Bronchus fibroblast of lung (primary cell): ENCODE results near the gene ADAMTS4. TPM values are rescaled to one million over a fixed set of nuclear protein-coding genes. Genes with fewer than 3 reads are reported as not detected.

ENCODE experiments used
- total RNA-seq: library from RNA; depleted of rRNA; stranded (reverse); fragments of >200 nt; gene quantifications from 2 replicates; pipeline ENCODE4 v1.2.3, GENCODE V29; 2015

The ADAMTS4 gene
- 3.6 and 3.7 TPM in 2 replicates for total RNA-seq

GRCh38 chr1:161198897-161199431, at the start of gene ADAMTS4:
Gene ADAMTS4 (minus strand): TSS chr1:161199054. CDS start chr1:161198627, 427 bp downstream.

DNA sequence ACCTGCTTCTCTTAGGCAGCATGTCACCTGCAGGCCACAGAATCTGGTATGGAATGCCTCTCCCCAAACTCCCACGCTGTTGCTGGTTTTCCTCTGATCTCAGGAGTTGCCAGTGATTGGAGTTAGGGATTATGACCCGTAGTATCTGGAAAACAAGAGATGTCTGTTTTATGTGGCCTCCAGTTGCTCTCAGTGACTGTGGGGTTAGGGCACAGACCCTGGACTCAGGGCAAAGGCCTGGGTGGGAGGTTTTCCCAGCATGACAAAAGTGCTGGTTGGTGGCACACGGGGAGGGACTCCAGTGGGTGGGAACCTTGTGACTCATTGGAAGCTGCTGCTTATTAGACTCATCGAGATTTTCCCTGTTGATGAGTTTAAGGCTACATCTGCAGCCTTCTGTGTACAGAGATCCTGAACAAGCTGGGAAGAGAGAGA, 39.2 kb upstream of the ADAMTS4 start, which contains the start of gene NR1I3:
Gene NR1I3, minus strand, starts transcription at position 165 of the 435 bp plus-strand sequence. CDS start 1,638 bp downstream, outside the sequence.

DNA sequence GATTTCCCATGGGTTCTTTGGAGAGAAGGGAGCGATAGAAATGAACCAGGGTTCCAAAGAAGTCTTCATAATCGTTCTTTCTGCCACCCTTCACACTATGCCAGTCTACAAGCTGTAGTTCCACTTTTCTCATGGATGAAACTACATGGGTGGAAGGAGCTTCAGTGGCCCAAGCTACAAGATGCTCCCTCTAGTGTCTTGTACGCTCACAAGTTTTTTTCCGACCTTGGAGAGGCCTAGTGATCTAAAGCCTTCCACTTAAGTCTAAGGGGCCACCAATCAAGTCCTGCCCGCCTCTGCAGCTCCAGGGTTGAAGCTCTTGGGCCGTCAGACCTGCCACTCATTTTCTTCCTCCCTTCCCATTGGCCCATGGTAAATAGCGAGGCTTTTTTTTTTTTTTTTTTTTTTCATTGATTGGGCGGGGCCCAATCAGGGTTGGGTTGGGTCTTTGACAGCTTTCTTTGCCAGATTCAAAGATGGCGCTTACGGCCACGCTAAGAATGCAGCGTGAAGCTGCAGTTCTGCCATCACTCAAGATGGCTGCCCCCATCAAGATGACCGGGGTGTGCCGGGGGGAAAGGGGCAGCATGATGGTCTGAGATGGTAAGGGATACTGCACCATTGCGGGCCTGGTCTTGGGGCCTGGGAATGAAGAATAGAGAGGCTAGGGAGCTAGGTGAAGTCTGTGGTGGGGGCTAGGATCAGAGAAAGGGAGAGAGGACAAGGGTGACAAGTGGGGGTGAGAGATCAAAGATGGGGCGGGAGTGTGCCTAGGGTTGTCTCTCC, 26.9 kb upstream of the ADAMTS4 start, which contains the start of gene TOMM40L:
Gene TOMM40L, plus strand, starts transcription at position 527 of the 786 bp plus-strand sequence. CDS start 430 bp downstream, outside the sequence.

DNA sequence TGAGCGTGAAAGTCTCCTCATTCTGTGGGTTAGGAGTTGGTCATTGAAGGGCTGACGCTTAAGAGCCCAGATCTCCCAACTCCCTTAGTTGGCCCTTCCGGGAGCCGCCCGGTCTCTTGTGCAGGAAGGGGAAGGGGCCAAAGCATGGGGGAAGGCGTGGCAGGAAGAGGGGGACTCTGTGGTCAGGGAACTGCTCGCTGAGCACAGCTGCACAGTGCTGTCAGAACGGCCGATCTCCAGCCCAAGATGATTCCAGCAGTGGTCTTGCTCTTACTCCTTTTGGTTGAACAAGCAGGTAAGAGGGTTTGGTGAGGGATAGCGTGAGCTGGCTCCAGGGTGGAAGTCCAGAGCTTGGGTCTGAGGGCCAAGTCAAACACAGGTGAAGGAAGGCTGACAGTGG, 16.2 kb upstream of the ADAMTS4 start, which contains the start of gene FCER1G:
Gene FCER1G, plus strand, starts transcription at position 220 of the 400 bp plus-strand sequence. Its CDS starts 27 bp downstream, at position 247.

DNA sequence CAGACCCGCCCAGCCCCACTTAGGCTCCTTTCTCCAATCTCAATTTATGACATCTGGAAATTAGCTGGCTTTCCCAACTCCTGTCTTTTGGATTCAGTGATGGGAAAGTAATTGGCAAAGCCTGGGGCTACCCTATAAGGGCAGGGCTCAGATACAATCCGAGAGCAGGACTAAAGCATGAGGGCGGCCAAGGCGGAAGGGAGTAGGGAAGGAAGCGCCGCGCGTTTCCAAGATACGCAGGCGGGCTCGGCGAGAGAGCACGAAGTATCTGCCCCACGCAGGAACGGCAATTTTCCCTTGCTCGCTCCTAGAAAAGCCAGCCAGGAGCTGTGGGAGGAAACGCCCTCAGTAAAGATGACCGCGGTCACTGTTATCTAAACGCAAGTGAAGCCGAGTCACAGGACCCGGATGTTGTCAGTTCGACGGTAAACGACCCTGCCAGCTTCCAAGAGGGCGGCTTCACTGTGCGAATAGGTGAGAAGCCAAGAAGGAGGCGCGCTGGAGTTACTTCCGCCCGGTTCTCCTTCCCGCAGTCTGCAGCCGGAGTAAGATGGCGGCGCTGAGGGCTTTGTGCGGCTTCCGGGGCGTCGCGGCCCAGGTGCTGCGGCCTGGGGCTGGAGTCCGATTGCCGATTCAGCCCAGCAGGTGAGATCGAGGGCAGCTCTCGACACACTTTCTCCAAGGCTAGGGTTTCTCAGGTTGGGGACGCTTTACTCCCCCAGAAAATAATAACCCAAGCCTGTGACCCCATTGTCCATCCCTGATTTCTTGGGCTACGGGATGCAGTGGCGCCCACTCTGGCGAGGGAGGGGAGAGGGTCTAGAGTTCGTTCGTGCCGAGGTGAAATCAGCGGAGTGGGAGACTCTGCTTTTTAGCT, 3.2 kb upstream of the ADAMTS4 start, which contains the start of gene NDUFS2:
Gene NDUFS2, plus strand, starts transcription at position 532 of the 877 bp plus-strand sequence. Its CDS starts 19 bp downstream, at position 551.

GRCh38 chr1:161177112-161177935, 21.5 kb downstream of the ADAMTS4 start, which contains the start of gene B4GALT3:
Gene B4GALT3 (minus strand): TSS chr1:161177507. CDS start chr1:161176060, 1,447 bp downstream.

DNA sequence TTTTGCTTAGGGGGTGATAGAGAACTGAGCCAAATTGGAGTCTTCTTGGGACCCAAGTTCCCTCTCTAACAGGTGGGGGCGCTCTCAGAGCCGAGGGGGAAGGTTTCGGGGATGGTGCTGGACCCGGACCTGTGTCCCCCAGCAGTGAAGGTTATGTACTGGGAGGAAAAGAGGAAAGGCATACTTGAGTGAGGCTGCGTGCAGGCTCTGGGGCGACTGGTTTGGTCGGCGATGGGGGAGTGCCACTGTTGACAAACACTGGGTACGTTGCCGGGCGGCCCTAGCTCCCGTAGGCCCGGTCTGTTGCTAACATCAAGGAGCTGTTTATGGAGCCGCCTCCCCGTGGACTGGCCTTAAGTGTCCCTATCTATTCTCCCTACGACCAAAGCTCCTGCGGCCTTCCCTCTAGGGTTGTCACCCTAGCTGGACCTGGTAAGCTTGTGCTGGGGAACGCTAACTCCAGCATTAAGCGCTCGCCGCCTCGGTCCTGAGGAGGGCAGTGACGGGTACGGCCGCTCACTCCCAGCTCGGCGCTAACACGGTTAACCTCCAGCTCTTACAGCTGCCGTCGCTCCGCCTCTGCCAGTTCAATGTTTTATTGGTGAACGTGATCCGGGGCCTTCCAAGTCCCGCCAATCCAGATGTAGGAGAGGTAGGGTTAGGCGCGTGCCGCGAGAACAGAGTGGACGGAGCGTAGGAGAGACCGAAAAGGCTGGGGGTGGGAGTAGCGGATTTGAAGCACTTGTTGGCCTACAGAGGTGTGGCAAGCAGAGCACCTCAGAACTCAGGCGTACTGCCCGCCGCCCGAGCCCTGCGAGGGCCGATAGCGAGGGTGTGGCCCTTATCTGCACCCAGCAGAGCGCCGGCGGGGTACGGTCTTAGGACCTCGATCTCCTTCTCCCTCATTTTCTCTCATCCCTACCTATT, 32.8 kb downstream of the ADAMTS4 start, which contains the start of gene PPOX:
Gene PPOX, plus strand, starts transcription at position 685 of the 927 bp plus-strand sequence. CDS start 422 bp downstream, outside the sequence.

GRCh38 chr1:161159087-161159912, 39.6 kb downstream of the ADAMTS4 start, which contains the start of gene USP21:
Gene USP21 (plus strand): TSS chr1:161159500. CDS start chr1:161160641, 1,141 bp downstream.

DNA sequence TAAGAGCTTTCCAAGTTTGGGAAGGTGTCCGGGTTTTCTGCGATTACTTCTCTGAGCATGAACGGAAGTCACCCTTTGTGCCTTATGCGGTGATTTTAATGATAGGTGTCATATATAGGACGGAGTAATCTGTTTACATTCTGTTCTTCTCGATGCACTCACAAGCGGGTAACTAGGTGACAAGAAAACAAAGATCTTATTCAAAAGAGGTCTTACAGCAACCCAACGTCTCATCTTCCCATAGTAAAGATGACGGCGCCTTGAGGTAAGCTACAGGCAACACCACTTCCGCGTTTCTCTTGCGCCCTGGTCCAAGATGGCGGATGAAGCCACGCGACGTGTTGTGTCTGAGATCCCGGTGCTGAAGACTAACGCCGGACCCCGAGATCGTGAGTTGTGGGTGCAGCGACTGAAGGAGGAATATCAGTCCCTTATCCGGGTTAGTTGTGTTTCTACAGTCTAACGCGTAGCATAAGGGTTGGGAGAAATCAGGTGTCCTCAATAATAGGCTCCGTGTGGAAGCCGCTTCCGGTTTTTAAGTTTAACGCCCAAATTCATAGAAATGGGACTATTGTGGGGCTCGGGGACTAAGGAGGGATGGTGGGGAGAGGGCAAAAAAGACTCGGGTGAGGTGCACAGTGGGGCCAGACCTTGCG, 45.0 kb downstream of the ADAMTS4 start, which contains the start of gene UFC1:
Gene UFC1, plus strand, starts transcription at position 297 of the 656 bp plus-strand sequence. Its CDS starts 20 bp downstream, at position 317.

Other genes starting within 250 kb of the ADAMTS4 start
- not detected in 2 replicates for gene ITLN2, start 244.2 kb downstream of the ADAMTS4 start, total RNA-seq
- gene F11R, start 177.9 kb downstream of the ADAMTS4 start, total RNA-seq: 0.74 and 1.2 TPM in 2 replicates
- 4.2 and 4.6 TPM in 2 replicates for gene TSTD1, start 160.1 kb downstream of the ADAMTS4 start, total RNA-seq
- 38.2 and 38.5 TPM in 2 replicates for gene USF1, start 153.1 kb downstream of the ADAMTS4 start, total RNA-seq
- gene ARHGAP30, start 129.2 kb downstream of the ADAMTS4 start, total RNA-seq: not detected in 2 replicates
- 0.17 TPM in 1 of 2 replicates, not detected in the other for gene NECTIN4, start 109.5 kb downstream of the ADAMTS4 start, total RNA-seq
- 1.8 and 2.9 TPM in 2 replicates for gene KLHDC9, start 100.7 kb downstream of the ADAMTS4 start, total RNA-seq
- gene PFDN2, start 81.0 kb downstream of the ADAMTS4 start, total RNA-seq: 69.8 and 92.9 TPM in 2 replicates
- 30.8 and 38.8 TPM in 2 replicates for gene NIT1, start 80.9 kb downstream of the ADAMTS4 start, total RNA-seq
- 25.2 and 32.0 TPM in 2 replicates for gene DEDD, start 66.4 kb downstream of the ADAMTS4 start, total RNA-seq
- gene UFC1, start 45.1 kb downstream of the ADAMTS4 start, total RNA-seq: 62.0 and 74.8 TPM in 2 replicates
- 12.3 and 12.4 TPM in 2 replicates for gene USP21, start 39.6 kb downstream of the ADAMTS4 start, total RNA-seq
- gene PPOX, start 32.6 kb downstream of the ADAMTS4 start, total RNA-seq: 12.8 and 21.9 TPM in 2 replicates
- 33.1 and 37.0 TPM in 2 replicates for gene B4GALT3, start 21.5 kb downstream of the ADAMTS4 start, total RNA-seq
- gene NDUFS2, start 3.3 kb upstream of the ADAMTS4 start, total RNA-seq: 118 and 136 TPM in 2 replicates
- gene FCER1G, start 16.2 kb upstream of the ADAMTS4 start, total RNA-seq: not detected in 2 replicates
- not detected in 2 replicates for gene APOA2, start 24.6 kb upstream of the ADAMTS4 start, total RNA-seq
- gene TOMM40L, start 27.0 kb upstream of the ADAMTS4 start, total RNA-seq: 8.4 and 9.8 TPM in 2 replicates
- not detected in 2 replicates for gene NR1I3, start 39.1 kb upstream of the ADAMTS4 start, total RNA-seq
- gene PCP4L1, start 59.7 kb upstream of the ADAMTS4 start, total RNA-seq: not detected in 2 replicates
- gene MPZ, start 110.9 kb upstream of the ADAMTS4 start, total RNA-seq: 1.2 and 1.3 TPM in 2 replicates
- 30.8 and 40.6 TPM in 2 replicates for gene SDHC, start 115.3 kb upstream of the ADAMTS4 start, total RNA-seq
- not detected in 2 replicates for gene CFAP126, start 168.8 kb upstream of the ADAMTS4 start, total RNA-seq